ENCODE results near the gene ATP10B.

DNA sequence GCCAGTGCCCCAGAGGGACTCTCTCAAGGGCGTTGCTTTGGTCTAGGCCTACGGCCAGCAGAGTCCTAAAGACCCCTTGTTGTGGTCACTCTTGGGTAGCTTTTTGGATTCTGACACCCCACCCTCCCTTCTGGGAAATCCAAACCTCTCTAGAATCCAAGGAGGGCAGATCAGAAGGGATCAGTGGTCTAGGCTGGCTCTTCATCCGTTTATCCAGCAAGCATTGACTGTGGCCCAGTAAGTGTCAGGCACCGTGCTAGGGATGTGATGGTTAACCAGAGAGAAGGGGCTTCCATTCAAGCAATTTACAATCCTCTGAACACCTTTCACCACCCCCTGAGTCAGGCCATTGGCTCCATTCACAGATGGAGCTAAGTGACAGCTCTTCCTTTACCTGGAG lies 249.3 kb downstream of the ATP10B start:
- TF ChIP-seq, protein P1, sequence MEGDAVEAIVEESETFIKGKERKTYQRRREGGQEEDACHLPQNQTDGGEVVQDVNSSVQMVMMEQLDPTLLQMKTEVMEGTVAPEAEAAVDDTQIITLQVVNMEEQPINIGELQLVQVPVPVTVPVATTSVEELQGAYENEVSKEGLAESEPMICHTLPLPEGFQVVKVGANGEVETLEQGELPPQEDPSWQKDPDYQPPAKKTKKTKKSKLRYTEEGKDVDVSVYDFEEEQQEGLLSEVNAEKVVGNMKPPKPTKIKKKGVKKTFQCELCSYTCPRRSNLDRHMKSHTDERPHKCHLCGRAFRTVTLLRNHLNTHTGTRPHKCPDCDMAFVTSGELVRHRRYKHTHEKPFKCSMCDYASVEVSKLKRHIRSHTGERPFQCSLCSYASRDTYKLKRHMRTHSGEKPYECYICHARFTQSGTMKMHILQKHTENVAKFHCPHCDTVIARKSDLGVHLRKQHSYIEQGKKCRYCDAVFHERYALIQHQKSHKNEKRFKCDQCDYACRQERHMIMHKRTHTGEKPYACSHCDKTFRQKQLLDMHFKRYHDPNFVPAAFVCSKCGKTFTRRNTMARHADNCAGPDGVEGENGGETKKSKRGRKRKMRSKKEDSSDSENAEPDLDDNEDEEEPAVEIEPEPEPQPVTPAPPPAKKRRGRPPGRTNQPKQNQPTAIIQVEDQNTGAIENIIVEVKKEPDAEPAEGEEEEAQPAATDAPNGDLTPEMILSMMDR (IDR thresholded peaks at IDR 0.05) = no peak
- TF ChIP-seq POLR2A (IDR thresholded peaks at IDR 0.05) = no peak
- no peak for TF ChIP-seq POLR2AphosphoS5 (IDR thresholded peaks at IDR 0.05; ENCODE audit: insufficient read depth in 1 of 2, low read depth in 1 of 2)

Data from vagina (tissue), 2 donors.